ENCODE measurements around the gene PABPN1.

Gene PABPN1

DNA sequence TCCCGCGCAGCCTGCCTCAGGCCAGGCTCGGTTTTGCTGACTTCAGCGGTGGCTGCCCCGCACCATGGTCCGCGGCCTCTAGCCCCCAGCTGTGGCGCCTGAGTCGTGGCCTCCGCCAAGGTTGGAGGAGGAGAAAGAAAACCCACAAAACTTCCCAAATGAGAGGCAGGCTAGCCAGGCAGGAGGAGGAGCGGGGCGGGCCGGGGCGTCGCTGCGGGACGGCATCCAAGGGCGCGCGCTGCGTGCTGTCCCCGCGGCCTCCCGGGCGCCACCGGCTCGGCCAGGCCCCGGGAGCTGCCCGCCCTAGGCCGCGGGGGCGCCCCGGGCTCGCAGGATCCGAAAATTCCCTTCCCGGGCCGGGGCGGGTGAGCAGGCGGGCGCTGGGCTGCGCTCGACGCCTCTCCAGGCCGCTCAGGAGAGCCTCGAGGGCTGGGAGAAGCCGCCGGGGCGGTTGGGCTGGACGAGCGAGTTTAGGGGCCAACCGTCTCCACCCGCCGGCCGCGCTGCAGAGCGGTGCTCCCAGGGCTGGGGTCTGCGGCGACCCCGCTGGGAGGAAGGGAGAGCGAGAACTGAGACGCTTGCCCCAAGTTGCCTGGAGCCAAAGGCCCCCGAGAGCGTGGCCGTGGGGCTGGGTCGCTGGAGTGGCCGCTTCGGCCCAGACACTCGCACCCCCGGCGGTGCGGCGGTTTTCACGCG lies 43.9 kb downstream of the PABPN1 start, which contains the start of gene EFS:
Gene EFS (minus strand): TSS at position 137 of the 696 bp plus-strand sequence. CDS start 147 bp downstream, outside the sequence.
- DNase-seq (ENCODE audit: low spot score) = no peak
- TF ChIP-seq, protein P1, sequence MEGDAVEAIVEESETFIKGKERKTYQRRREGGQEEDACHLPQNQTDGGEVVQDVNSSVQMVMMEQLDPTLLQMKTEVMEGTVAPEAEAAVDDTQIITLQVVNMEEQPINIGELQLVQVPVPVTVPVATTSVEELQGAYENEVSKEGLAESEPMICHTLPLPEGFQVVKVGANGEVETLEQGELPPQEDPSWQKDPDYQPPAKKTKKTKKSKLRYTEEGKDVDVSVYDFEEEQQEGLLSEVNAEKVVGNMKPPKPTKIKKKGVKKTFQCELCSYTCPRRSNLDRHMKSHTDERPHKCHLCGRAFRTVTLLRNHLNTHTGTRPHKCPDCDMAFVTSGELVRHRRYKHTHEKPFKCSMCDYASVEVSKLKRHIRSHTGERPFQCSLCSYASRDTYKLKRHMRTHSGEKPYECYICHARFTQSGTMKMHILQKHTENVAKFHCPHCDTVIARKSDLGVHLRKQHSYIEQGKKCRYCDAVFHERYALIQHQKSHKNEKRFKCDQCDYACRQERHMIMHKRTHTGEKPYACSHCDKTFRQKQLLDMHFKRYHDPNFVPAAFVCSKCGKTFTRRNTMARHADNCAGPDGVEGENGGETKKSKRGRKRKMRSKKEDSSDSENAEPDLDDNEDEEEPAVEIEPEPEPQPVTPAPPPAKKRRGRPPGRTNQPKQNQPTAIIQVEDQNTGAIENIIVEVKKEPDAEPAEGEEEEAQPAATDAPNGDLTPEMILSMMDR (IDR thresholded peaks at IDR 0.05; ENCODE audit: extremely low read depth, missing control alignments) = no peak

DNA sequence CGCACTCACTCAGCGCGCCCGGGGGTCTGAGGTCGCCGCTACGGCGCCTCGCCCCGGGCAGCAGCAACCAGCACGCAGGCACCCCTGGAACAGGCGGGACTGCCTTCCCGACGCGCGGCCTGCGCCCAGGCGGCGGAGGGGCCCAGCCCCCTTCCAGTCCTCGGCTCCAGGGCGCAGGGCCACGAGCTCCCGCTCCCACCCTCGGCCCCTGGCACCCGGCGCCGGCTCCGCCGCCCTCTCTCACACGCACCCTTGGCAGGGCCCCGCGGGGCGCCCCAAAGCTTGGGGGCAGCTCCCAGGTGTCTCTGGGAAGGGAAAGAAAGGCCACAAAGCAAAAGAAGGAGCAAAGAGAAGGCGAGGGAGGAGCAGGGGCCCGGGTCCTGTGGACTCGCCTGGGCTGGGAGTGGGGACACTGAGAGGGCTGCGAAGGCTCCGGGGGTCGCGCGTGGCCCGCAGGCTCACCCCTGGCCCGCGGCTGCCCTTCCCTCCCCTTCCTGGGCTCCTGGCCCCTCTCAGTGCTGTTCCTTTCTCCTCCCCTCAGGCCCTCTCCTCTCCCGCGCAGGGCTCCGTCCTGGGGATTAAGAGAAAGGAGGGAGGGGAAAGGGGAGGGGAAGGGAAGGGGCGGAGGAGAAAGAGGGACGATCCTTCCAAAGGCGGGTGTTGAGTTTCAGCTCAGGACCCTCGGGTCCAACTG lies 44.6 kb downstream of the PABPN1 start:
- TF ChIP-seq, protein P1 (IDR thresholded peaks at IDR 0.05; ENCODE audit: extremely low read depth, missing control alignments) = no peak
- DNase-seq (ENCODE audit: low spot score) = no peak

DNA sequence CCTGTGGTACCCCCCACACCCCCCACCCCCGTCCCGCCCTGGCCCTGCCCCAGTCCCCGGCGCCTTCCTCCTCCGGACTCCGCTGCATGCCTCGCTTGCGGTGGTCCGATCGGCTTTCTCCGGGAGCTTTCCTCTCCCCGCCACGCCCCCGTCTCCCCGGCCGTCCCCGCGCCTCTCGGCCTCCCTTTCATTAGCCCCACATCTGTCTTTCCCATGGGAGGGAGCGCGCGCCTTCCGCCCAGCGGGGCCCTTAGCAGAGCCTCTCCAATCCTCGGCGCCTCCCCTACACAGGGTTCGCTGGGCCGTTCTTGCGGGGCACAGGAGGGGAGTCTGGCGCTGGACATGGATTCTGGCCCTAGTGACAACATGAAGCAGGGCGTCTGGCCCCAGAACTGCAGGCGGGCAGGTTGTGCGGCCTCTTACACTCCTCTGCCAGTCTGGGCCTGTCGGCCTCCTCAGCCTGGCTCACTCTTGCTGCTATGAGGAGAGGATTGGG lies 45.2 kb downstream of the PABPN1 start:
- TF ChIP-seq, protein P1 (IDR thresholded peaks at IDR 0.05; ENCODE audit: extremely low read depth, missing control alignments) = no peak
- no peak for DNase-seq (ENCODE audit: low spot score)

DNA sequence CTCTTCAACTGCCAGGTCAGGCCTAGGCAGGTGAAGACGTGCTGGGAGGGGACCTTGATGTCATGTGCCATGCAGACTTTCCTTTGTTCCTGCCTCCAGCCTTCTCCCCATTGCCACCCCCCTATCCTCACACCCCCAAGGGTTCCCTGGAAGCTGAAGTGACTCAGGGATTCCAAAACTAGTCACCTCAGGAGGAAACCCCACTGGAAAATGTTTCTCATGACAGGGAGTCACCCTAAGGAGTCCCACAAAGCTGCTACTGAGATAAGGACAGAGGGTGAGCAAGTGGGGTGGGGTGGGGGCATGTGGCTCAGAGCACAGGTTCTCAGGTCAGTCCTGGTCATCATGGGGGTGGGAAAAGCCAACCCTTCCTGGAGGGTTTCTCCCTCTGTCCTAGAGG lies 49.0 kb downstream of the PABPN1 start:
- no peak for DNase-seq (ENCODE audit: low spot score)
- TF ChIP-seq, protein P1 (IDR thresholded peaks at IDR 0.05; ENCODE audit: extremely low read depth, missing control alignments) = no peak

DNA sequence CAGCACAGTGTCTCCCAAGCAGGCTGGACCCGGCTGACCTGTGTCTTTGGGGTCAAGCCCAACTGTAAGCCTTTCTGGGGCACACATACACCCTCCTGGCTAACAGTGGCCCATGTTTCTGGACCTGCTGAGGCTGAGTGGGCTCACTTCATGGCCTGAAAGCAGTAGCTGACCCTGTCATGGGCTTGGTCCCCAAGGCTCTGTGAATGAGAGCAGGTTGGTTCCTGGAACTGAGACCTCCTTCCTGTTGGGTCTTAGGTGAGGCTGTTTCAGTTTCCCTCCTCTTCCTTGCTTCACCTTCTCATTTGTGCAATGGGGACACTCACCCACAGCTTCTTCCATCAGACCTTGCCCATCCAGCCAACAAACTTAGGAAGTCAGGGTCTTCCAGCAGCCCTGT lies 50.6 kb downstream of the PABPN1 start:
- DNase-seq (ENCODE audit: low spot score) = no peak
- TF ChIP-seq, protein P1 (IDR thresholded peaks at IDR 0.05; ENCODE audit: extremely low read depth, missing control alignments) = no peak

DNA sequence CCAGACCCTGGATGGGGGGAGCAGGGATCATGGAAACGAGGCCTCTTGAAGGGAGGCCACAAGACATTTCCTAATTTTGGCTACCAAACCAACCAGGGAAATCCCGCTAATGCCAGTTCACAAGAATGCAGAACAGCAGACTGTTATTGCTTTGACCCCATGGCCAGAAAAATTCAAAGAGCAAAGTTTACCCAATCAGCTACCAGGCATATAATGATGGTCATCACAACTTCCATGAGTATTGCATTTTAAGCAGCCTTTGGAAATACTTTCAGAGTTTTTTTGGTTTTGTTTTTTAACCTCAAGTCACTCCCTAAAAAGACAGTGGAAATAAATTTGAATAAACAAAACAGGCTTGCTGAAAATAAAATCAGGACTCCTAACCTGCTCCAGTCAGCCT lies 51.3 kb downstream of the PABPN1 start, which contains the start of gene IL25:
Gene IL25 (plus strand): TSS at position 301 of the 400 bp plus-strand sequence.
- TF ChIP-seq, protein P1 (IDR thresholded peaks at IDR 0.05; ENCODE audit: extremely low read depth, missing control alignments) = no peak
- DNase-seq (ENCODE audit: low spot score) = no peak

DNA sequence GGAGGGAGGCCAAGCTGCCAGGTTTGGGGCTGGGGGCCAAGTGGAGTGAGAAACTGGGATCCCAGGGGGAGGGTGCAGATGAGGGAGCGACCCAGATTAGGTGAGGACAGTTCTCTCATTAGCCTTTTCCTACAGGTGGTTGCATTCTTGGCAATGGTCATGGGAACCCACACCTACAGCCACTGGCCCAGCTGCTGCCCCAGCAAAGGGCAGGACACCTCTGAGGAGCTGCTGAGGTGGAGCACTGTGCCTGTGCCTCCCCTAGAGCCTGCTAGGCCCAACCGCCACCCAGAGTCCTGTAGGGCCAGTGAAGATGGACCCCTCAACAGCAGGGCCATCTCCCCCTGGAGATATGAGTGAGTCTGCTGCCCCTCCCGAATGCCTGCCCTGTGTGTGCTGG lies 51.8 kb downstream of the PABPN1 start:
- DNase-seq (ENCODE audit: low spot score) = no peak
- TF ChIP-seq, protein P1 (IDR thresholded peaks at IDR 0.05; ENCODE audit: extremely low read depth, missing control alignments) = no peak

Measured in GM20000 (cell line).